Suprapubic skin (tissue), 3 donors: Measurements from ENCODE around the gene CPN2.

Experiments used
- POLR2A ChIP-seq, 2 donors: fragments of 450-650 bp; IDR thresholded peaks; one replicate each; pipeline ENCODE4 v1.6.1; 2017; ENCODE audit warnings: antibody characterized with exemption in 2 of 2, mild to moderate bottlenecking in 2 of 2, moderate library complexity in 2 of 2
- TF ChIP-seq, protein P1 (sequence below), 2 donors: fragments of 200-600 bp in 1 of 2; fragments of 450-650 bp in 1 of 2; sonication (generic) in 1 of 2; IDR thresholded peaks; one replicate each; pipeline ENCODE4 v1.5.1; 2016 to 2019; ENCODE audit warnings: antibody characterized with exemption in 2 of 2, mild to moderate bottlenecking in 1 of 2, moderate library complexity in 1 of 2

DNA sequence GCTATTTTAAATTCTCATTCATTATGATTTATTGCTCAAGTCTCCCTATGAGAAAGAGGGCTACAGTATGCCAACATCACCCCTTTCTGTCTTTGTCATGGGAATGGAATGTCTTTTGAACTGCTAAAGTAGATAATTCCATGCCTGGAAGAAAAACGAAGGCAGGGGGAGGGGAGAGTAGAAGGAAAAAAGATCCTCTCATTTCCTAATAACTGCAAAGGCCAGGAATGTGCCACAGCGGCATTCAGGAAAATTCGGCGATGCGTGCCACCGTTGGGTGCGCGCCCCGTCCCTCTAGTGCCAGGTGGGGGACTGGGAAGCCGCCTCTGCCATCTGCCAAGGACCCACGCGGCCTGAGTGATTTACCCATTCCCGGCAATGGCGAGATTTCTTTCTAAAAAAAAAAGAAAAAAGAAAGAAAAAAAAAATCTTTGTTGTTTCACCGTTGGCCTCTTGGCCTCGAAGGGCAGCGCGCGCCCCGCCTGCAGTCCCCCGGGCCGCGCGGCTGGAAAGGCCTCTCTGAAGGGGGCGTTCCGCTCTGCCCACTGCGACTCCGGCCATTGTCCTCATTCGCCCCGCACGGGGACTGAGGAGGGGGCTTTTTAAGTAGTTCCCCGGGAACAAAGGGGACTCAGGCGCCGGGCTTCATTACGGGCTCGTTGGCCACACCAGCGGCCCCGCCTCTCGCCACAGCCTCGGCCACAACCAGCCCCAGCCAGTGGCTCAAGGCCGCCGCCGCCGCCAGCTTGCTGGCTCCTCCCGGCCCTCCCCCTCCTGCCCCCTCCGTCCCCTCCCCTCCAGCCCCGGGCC is 54.5 kb downstream of the CPN2 start:
- no peak for TF ChIP-seq POLR2A (IDR thresholded peaks at IDR 0.05)
- TF ChIP-seq, protein P1, sequence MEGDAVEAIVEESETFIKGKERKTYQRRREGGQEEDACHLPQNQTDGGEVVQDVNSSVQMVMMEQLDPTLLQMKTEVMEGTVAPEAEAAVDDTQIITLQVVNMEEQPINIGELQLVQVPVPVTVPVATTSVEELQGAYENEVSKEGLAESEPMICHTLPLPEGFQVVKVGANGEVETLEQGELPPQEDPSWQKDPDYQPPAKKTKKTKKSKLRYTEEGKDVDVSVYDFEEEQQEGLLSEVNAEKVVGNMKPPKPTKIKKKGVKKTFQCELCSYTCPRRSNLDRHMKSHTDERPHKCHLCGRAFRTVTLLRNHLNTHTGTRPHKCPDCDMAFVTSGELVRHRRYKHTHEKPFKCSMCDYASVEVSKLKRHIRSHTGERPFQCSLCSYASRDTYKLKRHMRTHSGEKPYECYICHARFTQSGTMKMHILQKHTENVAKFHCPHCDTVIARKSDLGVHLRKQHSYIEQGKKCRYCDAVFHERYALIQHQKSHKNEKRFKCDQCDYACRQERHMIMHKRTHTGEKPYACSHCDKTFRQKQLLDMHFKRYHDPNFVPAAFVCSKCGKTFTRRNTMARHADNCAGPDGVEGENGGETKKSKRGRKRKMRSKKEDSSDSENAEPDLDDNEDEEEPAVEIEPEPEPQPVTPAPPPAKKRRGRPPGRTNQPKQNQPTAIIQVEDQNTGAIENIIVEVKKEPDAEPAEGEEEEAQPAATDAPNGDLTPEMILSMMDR (IDR thresholded peaks at IDR 0.05) = no peak
